Fibroblast of mammary gland (primary cell): Measurements from ENCODE around the gene PRF1.

Experiments
- DNase-seq: peaks from one replicate; pipeline ENCODE4 v3.0.0-alpha.2; 2010; ENCODE audit warnings: low read depth
- H3K4me3 ChIP-seq: 2 replicates; pipeline ENCODE4 v1.5.1; 2011; ENCODE audit warnings: low read depth, mild to moderate bottlenecking, low read length, moderate library complexity; ENCODE audit not compliant: control insufficient read depth
- TF ChIP-seq, protein P1 (sequence below): conservative IDR thresholded peaks from 2 replicates; pipeline ENCODE4 v1.5.1; 2011; ENCODE audit warnings: low read depth, low read length, inconsistent platforms; ENCODE audit not compliant: control insufficient read depth, insufficient read depth

The PRF1 gene

DNA sequence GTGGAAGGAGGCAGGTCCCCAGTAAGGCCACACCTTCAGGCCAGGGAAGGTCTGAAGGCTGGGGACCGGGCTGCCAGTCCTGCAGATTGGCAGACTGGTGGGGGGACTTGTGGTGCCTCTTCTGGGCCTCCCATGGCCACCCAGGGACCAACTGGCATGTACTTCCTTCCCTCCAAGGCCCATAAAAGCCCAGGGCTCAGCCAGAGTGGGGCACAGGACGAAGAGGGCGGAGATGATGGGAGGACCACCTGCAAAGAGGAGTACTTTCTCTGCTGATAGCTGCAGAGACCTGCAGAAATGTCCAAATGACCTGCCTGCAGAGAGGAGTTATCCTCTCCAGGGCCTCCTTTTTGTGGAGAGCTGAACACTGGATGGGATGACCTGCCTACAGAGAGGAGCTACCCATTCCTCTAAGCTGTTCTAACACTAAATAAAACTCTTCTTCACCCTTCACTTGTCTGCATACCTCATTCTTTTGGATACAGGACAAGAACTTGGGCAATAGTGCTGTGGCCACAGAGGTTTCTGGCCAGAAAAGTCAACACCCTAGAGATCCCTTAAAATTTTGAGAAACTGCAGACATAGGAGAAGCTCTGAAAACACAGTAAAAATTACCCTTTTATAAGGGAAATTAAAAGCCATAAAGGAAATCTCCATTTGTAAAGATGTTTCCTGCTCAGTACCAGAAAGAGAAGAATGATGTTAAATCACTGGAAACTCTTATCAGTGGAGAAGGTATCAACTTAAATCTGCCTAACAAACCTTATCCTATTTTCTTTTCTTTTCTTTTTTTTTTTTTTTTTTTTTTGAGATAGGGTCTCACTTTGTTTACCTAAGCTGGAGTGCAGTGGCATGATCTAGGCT, 20.7 kb upstream of the PRF1 start:
- H3K4me3 ChIP-seq, result no peak overlapping the region
- DNase-seq, result peak; percentile 77
- TF ChIP-seq, protein P1, sequence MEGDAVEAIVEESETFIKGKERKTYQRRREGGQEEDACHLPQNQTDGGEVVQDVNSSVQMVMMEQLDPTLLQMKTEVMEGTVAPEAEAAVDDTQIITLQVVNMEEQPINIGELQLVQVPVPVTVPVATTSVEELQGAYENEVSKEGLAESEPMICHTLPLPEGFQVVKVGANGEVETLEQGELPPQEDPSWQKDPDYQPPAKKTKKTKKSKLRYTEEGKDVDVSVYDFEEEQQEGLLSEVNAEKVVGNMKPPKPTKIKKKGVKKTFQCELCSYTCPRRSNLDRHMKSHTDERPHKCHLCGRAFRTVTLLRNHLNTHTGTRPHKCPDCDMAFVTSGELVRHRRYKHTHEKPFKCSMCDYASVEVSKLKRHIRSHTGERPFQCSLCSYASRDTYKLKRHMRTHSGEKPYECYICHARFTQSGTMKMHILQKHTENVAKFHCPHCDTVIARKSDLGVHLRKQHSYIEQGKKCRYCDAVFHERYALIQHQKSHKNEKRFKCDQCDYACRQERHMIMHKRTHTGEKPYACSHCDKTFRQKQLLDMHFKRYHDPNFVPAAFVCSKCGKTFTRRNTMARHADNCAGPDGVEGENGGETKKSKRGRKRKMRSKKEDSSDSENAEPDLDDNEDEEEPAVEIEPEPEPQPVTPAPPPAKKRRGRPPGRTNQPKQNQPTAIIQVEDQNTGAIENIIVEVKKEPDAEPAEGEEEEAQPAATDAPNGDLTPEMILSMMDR, result no peak

- TF ChIP-seq, protein P1, result no peak
- DNase-seq, result no peak
- H3K4me3 ChIP-seq, result no peak overlapping the region
These were observed 20.0 kb upstream of the PRF1 start for GRCh38 chr10:70622541-70622940.

- TF ChIP-seq, protein P1, result no peak
- H3K4me3 ChIP-seq, result no peak overlapping the region
- DNase-seq, result no peak
These were observed 19.1 kb upstream of the PRF1 start for GRCh38 chr10:70621503-70622078.

- TF ChIP-seq, protein P1, result no peak
- no peak overlapping the region for H3K4me3 ChIP-seq
- no peak for DNase-seq
These were observed 17.4 kb upstream of the PRF1 start for GRCh38 chr10:70620020-70620289.

GRCh38 chr10:70619271-70620019, 16.9 kb upstream of the PRF1 start:
- no peak overlapping the region for H3K4me3 ChIP-seq
- DNase-seq, result peak; percentile 74

GRCh38 chr10:70618663-70619062, 16.1 kb upstream of the PRF1 start:
- no peak overlapping the region for H3K4me3 ChIP-seq
- TF ChIP-seq, protein P1, result no peak
- no peak for DNase-seq

More at GRCh38 chr10:70619271-70620019, 16.9 kb upstream of the PRF1 start:
- TF ChIP-seq, protein P1, result peak; percentile 57
